Tongue (tissue), 2 donors: ENCODE data around the gene AGBL1. TPM values are rescaled to one million over a fixed set of nuclear protein-coding genes. Genes with fewer than 3 reads are reported as not detected.
A peak's percentile ranks its signal among the peaks of the same experiment; 100 is the strongest.

Experiments
- DNase-seq: peaks from one replicate; pipeline ENCODE4 v3.0.0-alpha.2; 2015
- total RNA-seq: library from RNA; depleted of rRNA; stranded (reverse); fragments of >200 nt; gene quantifications from one replicate; pipeline ENCODE4 v1.2.3, GENCODE V29; 2014

The AGBL1 gene
- 77.9 TPM for total RNA-seq

DNA sequence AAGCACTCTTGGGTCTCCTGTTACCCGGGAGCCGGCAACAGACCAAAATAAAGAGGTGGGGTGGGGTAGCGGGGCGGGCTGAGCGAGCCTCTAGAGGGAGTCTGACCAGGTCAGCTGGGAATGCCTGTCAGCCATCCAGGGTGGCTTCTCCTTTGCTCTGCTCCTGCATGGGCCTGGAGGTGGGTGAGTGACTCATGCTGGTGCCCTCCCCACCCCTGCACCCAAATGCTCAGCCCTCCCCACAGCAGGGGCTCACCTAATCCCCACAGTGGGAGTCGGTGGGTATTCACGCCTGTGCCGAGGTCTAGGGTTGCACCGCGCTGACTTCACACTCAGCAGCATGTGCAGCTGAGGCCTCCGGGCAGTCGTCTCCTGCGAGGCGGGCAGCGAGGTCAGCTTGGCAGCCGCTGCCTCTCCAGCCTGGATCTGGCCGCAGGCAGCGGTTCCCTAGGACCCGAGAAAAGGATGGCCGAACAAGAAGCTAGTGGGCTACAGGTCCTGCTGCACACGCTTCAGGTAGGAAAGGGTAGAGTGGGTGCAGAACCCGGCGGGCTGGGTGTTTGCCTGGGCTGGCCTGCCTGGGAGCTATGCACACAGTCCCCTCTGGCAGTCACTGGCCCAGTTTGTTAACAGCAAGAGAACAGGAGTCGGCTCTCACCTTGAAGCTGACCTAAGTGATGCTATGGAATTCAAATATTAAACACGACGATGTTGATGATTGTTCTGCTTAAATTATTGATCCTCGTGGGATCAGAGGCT is at the start of gene AGBL1:
AGBL1 (plus strand) TSS at position 364 of the 759 bp plus-strand sequence.
- peak; percentile 72 for DNase-seq

DNA sequence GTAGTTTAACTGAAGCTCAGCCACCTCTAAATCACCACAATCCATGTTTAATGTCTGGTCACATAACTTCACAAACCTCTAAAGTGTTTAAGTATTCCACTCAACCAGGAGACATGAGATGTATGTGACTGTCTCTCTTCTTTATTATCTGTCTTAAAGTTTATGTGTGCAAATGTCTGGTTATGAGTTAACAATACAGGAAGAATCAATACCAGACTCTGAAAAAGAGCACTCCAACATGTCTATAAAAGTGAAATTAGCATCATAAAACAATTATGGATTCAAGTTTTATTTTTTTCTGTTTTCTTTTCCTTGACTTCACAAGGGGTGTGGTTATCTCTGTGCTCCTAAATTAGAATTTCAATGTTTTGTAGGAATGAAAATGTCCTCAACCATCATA is 44.8 kb upstream of the AGBL1 start:
- no peak for DNase-seq

DNA sequence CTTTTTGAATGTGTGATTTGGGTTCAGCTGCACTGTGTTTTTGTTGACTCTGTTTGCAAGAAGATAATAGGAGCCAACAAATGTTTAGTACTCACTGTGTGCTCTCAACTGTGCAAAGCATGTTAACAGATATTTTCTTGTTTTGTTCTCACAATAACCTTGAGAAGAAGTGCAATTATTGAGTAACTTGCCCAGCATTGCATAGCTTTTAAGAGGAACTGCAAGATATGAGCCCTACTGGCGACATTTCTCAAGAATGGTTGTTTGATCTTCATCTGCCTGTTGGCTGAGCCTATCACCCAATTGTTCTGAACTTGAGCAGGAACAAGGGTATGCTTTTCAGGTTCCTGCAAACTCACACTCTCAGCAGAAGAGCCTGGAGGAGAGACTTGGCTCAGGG is 43.4 kb upstream of the AGBL1 start:
- DNase-seq: no peak

DNA sequence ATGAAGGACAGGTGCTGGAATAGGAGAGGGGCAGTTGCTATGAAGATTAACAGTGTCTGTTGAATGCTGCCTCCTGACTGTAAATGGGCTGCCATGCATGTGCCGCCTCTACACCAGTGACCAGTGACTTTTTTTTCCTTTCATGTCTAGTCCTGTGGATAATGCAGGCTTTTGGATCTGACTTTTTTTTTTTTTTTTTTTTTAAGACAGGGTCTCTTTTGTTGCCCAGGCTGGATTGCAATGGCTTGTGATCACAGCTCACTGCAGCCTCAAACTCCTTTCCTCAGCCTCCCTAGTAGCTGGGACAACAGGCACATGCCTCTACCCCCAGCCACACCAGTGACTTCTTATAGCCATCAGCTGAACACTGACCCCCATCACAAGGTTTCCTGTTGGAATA is 41.2 kb upstream of the AGBL1 start:
- peak; percentile 13 for DNase-seq

DNA sequence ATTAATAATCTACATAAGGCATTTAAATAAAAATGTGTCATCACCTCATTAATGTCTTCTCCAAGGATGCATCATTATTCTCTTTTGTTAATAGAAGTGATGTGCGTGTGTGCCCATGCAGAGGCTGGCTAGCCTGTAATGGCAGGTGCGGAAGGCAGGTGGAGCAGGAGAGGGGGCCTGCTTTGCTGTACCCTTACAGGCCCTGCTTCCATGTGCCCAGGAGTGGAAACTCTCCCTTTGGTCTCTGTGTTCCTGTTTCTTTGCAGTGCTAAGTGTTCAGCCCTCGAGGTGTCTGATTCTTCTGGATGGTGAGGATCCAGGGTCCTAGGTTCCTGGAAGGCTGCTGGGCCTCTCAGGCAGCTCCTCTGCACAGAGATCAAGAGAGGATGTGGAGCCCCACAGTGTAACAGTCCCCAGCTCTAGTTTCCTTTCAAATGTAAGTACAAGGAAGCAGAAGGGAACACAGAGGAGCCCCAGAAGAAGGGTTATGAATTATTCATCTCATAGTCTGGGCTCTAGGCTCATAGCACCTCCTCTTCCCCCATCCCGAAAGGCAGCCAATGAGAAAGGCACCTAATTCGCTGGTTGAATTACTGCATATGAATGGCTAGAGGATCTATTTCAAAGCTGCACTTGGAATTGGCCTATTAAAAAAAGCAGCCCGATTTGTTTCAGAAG is 39.2 kb upstream of the AGBL1 start:
- no peak for DNase-seq

DNA sequence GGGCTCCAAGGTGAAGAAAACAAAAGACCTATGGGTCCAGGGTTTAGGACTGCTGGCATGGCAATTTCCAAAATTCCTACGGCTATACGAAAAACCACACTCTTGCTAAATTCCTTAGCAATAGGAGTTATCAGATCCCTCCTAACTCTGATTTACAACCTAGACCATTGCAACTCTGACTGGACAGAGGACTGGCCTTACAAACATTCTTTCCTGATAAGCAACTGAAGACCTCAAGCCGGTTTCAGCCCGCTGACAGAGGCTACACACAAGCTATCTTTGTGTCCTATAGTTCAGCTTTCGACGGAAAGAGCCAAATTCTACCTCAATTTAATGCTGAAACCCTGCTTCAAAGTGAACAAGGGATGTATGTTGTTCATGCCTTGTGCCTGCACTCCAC is 38.3 kb upstream of the AGBL1 start:
- no peak for DNase-seq

DNA sequence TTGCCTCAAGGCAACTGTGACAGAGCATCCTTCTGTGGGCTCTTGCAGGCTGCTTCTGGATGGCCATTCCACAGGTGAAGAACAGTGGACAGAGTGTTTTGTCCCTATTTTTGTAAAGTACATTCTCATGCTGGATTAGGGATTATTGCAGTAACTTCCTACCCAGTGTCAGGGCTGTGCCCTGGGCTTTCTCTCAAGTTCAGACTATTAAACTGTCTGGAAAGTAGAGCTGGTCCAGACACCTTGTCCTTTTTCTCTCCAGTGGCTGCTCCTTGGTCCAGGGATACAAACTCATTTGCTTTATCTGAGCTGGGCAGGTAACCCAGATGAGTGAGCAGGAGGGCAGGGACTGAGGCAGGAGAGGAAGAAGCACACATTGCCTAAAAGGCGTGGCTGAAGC is 37.4 kb upstream of the AGBL1 start:
- no peak for DNase-seq

DNA sequence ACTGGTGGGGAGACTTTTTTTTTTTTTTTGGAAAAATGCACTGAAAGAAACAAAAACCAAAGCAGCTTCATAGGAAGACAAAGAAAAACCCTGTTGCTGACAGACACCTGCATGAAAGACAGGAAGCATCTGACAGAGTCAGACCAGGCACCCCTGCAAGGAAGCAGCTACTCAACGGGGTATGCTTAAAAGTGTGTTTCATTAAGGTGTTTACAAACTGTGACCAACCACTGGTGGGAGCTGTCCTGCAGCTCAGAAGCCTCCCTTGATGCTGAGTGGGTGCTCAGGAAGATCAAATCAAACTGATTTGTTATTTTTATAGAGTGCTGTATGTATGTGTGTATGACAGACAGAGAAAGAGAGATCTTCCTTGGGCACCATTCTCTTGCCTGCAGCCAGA is 34.7 kb upstream of the AGBL1 start:
- no peak for DNase-seq

DNA sequence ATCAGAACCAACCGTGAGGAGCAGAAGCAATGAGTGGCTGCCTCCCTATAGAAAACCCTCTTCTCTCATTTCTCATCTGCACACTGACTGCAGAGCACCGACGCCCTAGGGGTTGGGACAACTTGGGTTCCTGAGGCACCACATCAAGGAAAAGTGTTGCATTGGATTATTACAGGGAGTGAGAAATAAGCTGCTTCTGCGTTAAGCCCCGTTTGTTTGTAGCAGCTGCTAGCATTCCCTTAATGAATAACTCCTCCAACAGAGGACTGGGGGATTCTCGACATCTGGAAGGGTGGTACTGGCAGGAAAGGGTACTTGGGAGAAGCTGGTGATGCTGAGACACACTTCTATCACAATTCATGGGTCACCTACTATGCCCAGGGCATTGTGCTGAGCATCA is 25.3 kb upstream of the AGBL1 start:
- no peak for DNase-seq

DNA sequence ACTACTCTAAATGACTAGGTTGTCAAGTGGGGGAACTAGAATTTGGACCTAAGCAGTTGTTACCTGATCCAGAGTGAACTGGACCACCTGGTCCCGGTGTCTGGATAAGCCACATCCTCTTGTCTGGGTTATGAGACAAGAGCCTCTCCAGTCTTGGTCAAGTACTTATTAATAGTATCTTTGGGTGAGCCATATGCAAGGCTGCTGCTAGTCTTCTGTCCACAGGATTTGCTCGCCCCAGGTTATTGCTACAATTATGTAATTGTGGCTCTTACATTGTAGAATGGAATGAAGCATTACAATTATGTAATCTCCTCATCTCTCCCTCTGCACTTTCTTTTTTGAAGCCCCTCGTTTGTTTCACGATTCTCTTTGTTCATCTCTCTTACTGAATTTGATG is 24.0 kb upstream of the AGBL1 start:
- no peak for DNase-seq

DNA sequence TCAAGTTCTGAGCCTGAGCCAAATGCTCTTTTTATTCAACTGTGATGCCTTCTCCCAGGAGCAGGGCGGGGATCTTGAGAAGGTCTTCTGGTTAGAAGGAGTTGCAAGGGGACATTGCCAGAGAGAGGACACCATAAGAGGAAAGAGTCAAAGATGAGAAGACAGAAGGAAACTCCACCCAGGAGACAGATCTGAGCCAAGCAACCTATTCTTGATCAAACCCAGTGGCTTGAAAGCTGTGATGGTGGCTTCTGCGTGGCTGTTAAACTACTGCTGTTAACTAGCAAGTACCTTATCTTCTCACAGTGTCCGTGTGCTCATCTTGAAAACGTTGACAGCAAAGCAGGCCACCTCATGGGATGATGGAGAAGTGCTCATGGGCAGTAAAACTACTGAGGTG is 19.8 kb upstream of the AGBL1 start:
- DNase-seq: no peak

DNA sequence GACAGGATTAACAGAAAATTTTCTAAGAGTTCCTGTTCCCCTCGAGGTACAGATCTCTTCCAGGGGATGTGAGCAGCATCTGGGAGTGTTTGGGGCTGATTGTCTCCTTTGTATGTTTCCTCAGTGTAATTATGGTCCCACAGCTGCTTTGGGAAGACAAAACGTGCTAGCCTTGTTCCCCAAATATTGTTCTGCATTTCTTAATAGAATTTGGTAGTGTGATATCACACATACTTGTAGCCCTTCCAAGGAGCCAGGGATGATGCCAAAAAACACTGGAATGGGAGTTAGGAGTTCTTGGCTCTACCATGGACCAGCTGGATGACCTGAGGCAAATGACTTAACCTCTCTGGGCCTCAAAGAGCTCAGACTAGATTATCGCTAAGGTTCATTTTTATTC is 19.0 kb upstream of the AGBL1 start:
- peak; percentile 44 for DNase-seq

DNA sequence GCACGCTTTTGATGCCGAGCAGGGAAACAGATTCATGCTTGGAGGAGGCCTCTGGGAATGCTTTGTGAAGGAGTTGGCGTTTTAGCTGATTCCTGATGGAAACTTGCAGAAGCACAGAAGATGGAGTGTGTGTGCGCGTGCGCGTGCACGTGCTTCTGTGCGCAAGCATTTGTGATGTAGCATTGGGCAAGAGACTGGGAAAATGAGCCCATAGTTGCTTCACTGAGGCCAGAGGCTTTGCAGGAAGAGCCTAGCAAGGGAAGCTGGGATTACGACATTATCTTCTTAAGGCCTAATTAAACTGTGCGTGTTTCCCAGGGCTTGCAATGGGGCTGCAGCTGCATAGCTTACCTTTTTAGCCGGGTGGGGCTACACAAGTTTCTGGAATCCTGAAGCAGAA is 18.1 kb upstream of the AGBL1 start:
- no peak for DNase-seq

DNA sequence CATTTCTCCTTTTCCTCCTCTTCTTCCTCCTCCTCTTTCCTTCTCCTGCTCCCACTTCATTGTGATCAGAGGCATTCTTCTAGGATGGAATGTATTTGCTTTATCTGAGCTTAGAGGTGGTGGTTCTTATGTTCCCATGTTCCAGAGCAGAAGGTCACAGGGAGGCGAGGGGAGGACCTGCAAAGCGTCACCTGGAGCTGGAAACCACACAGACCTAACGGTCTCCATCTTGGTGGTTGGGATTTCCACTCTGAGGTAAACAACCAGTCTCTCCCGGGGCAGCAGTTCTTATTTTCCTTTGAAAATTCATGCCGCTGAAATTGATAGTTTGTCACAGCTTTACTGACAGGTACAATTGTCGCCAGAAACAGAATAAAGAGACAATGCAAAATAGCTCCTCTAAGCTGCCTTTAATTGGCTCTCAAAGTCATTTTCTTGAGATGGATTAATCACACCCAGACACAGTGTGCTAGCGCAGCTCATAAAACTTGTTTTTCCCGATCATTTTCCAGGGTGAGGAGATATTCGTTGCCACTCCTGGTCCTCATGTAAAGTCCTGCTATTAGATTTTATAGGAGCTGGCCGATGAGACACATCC is 16.9 kb upstream of the AGBL1 start:
- DNase-seq: no peak

DNA sequence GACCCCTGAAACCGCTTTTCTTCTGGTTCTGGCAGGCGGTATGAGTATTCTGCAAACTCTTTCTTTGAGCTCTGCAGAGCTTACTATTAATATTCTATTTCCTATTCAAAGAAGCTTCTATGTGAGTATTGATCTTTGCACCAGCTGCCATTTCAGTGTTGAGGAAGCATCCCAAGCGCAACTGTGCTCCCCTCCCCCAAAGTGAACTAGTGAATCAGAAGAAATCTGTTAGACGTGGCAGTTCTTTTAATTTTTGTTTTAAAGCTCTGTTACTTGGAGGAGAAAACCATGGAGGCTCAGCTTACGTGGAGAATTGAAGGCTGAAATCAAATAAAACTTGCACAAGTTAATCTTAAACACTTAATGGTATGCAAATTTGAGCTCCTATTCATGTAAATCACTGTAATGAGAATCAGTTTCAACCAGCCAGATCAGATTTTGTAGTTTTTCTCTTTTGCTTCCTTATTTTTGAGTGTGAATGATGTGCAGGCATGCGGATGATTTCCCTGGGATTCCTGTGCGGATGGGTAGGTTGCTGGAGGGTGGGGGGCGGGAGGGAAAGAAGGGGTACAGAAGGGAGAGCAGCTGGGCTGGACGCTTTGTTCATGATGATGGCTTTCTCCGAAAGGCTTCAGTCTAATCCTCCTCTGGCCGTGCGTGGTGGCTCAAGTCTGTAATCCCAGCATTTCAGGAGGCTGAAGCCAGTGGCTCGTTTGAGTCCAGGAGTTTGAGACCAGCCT is 16.1 kb upstream of the AGBL1 start:
- DNase-seq: peak; percentile 32

DNA sequence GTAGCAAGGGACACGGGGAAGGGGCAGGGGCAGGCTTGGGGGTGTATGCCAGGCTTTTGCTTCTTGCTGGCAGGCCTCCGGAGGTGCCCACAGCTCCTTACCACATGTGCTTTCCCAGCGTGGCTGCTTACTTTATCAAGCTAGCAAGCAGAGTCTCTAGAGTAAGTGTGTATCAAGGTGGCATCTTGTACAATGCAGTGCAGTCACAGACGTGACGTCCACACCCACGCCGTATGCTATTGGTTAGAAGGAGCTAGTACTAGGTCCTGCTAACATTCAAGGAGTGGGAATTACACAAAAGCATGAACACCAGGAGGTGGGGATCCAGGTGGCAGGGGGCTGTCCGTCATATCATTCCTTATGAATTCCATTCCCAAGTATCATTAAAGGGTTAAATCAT is 15.3 kb upstream of the AGBL1 start:
- no peak for DNase-seq

DNA sequence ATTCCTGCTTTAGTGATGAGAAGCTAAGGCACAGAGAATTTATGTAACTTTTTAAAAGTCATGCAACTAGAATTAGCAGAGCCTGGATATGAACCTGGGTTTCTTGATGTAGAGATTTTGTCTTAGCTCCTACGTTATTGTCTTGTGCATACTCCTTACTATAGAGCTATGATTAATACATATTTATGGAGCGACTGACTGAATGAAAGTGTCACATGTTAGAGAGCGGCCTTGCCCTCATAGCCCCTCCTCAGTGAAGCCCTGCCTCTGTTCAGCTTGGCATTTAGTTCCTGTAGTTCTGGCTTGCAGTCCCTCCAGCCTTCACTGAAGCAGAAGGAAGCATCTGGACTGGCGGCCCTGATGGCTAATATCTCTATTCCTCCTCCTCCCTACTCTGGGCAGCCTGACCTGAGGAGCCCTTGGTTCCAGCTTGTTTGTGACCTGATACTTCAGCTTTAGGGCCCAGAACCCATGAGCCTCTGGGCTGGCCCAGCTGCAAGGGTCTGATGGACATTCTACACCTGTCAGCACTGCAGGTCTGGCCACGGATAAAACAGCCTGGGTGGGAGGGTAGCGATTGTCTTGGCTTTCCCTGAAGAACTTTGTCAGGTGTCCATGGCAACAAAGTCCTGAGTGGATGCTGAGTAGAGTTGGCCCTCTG is 13.4 kb upstream of the AGBL1 start:
- DNase-seq: peak; percentile 82

DNA sequence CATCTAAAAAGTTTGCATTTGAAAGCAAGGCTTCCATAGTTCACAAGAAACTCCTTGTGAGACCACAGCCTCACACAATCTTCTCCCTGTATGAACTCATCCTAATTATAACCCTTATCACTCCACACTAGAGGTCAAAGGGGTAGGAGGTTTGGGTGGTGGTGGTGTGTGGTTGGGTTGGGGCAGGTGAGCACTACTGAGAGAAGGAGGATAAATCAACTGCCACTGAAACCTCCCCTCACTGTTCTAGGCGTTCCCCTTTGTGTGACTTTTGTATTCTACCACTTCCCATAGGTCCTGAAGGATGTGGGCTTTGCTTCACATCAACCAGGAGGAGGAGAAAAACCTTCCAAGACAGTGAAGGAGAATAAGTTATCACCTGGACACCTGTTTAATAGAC is 6.4 kb upstream of the AGBL1 start:
- no peak for DNase-seq

DNA sequence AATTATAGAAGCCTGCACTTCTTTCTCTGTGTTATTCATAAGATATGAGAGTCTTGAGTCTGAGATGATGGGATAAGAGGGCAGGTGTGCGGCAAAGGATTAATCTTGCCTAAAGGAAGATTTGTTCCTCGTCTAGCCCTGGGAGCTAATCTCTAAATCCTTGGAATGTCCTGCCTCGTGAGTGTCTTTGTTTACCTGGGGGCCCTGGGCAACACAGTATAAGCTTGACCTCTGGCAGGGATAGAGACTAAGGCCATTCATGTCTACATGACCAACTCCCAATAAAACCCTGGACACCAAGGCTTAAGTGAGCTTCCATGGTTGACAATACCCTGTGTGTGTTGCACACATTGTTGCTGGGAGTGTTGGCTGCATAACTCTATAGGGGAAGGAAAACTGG is 3.2 kb upstream of the AGBL1 start:
- DNase-seq: no peak

DNA sequence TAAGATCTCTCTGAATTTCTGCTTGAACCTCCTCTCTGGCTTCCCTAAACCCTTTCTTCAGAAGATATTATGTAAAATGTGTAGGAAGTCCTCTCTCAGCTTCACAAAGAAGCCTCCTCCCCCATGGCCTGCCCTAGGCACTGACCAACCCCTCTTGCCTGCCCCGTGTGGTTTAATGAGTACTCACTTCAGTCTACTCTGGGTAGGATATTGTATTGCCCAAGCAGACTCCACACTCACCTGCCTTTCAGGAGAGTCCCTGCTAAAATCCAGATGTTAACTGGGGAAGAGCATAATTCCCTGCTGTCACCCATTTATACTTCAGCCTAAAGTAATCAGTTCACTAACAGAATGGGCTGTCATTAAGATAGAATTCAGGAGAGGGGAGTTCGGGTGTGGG is 2.6 kb upstream of the AGBL1 start:
- no peak for DNase-seq

DNA sequence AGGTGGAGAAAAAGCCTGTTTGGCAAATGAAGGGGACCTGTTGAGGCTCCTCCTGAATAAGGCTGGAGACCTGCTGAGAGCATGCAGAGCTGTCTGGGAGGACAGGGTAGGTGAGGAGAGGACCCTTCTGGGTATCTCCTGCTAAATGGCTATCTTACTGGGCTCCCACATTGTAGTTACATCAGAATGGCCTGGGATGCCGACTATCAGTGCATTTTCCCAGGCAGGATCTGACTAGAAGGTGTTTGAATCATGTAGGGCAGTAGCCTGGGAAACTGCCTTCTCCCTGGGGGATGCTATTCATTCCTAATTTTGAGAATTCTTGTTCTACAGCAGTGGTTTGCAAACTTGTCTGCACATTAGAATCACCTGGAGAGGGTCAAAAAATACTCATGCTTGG is 631 bp downstream of the AGBL1 start:
- no peak for DNase-seq

DNA sequence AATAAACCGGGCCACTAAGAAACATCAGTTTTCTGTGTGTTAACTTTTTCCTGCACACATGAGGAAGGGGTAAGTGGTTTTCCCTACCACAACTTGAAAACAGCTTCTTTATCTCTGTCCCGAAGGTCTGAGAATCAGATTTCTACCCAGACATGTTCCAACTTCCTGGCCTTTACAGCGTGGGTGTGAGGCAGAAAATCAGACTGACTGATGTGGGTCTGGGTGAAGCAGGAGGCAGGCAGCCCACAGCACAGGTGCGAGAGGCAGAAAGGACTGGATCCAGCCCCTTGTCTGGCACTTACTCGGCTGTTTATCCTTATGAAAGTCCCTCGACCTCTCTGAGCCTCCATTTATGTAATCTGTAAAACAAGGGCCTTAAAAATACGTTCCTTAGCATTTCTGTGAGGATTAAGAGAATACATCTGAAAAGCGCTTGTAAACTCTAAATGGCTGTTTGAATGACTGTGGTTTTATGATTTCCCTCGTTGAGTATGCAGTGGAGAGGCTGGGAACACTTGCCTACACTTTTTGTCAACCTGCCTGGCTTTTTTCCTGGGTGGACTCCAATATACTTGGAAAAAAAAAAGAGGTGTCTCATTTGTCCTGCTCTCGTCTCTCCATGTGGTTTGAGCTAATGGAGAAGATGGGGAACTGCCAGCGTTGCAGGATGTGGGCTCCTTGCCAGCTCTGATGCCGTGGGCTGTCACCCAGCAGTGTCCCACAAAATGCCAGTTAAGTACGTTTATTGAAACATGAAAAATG is 3.1 kb downstream of the AGBL1 start:
- peak; percentile 70 for DNase-seq
